PFSK-1 (cell line): ENCODE data around the gene SLC27A6.

Experiments used
- FOXP2 ChIP-seq: optimal IDR thresholded peaks from 2 replicates; pipeline ENCODE3; 2011; ENCODE audit warnings: borderline replicate concordance, control low read depth, inconsistent platforms; ENCODE audit not compliant: insufficient read depth; ENCODE audit errors: extremely low read length, extremely low read depth
- POLR2AphosphoS5 ChIP-seq: IDR thresholded peaks from 2 replicates; pipeline ENCODE4 v1.6.1; 2012; ENCODE audit warnings: low read depth, mild to moderate bottlenecking, control low read depth, low read length, moderate library complexity
- SIN3A ChIP-seq: IDR thresholded peaks from 2 replicates; pipeline ENCODE4 v1.6.1; 2012; ENCODE audit warnings: mild to moderate bottlenecking, low read length, moderate library complexity, borderline replicate concordance; ENCODE audit not compliant: insufficient read depth
- TAF1 ChIP-seq: IDR thresholded peaks from 2 replicates; pipeline ENCODE4 v1.6.1; 2012; ENCODE audit warnings: low read length, control low read depth, borderline replicate concordance; ENCODE audit not compliant: insufficient read depth
- TF ChIP-seq, protein P1 (sequence below), 2 experiments: IDR thresholded peaks; 2 replicates each; pipeline versions ENCODE4 v1.6.1 to v1.8.0; 2011 to 2012; ENCODE audit warnings: low read depth in 2 of 2, low read length in 2 of 2, control low read depth in 1 of 2, inconsistent platforms in 1 of 2, mild to moderate bottlenecking in 1 of 2, moderate library complexity in 1 of 2; ENCODE audit not compliant: insufficient read depth in 1 of 2

The SLC27A6 gene

DNA sequence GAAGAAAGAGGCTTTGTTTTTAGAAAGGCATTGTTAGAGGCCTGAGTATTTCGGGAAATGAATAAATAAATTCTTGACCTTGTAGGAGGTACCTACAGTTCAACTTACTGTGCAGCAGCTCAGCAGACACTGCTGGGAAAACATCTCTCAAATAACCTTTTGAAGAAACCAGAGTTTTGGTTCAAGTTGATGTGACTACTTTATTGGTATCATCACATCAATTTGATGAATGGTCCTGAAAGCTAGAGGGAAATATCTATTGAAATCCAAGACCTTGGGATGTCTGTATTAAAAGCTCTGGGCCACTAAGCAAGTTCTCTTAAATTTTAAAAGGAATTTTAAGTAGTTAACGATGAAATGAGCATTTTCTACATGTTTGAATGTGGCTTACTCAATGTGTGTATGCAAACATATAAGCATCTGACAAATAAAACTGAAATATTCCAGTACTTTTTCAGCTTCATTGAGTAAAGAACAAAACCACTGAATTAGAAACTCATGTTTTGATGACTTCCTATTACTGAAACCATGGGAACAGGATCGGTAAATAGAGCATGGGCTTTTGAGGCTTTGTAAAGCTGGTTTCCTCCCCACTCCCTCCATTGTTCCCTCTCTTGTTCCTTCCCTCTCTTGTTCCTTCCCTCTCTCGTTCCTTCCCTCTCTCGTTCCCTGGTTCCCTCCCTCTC, 36.7 kb downstream of the SLC27A6 start:
- TF ChIP-seq POLR2AphosphoS5 (no peak), FOXP2 (no peak), SIN3A (no peak), TAF1 (no peak)
- TF ChIP-seq, protein P1, sequence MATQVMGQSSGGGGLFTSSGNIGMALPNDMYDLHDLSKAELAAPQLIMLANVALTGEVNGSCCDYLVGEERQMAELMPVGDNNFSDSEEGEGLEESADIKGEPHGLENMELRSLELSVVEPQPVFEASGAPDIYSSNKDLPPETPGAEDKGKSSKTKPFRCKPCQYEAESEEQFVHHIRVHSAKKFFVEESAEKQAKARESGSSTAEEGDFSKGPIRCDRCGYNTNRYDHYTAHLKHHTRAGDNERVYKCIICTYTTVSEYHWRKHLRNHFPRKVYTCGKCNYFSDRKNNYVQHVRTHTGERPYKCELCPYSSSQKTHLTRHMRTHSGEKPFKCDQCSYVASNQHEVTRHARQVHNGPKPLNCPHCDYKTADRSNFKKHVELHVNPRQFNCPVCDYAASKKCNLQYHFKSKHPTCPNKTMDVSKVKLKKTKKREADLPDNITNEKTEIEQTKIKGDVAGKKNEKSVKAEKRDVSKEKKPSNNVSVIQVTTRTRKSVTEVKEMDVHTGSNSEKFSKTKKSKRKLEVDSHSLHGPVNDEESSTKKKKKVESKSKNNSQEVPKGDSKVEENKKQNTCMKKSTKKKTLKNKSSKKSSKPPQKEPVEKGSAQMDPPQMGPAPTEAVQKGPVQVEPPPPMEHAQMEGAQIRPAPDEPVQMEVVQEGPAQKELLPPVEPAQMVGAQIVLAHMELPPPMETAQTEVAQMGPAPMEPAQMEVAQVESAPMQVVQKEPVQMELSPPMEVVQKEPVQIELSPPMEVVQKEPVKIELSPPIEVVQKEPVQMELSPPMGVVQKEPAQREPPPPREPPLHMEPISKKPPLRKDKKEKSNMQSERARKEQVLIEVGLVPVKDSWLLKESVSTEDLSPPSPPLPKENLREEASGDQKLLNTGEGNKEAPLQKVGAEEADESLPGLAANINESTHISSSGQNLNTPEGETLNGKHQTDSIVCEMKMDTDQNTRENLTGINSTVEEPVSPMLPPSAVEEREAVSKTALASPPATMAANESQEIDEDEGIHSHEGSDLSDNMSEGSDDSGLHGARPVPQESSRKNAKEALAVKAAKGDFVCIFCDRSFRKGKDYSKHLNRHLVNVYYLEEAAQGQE (IDR thresholded peaks at IDR 0.05; ENCODE audit: insufficient read depth in 1 of 2, low read depth in 2 of 2, low read length in 2 of 2) = no peak

DNA sequence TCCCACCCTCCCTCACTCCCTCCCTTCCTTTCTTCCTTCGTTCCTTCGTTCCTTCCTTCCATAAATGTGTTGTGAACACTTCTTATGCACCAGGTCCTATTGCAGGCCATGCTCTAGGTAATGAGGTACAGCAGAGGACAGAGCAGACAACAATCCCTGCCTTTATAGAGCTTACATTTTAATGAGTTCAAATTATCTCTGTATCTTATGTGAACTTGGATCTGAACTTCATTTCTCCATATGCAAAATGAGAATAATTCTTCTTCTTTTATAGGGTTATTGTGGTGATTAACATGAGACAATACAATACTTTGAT, 37.2 kb downstream of the SLC27A6 start:
- TF ChIP-seq SIN3A = no peak
- TF ChIP-seq FOXP2 = no peak
- TF ChIP-seq, protein P1 (IDR thresholded peaks at IDR 0.05; ENCODE audit: insufficient read depth in 1 of 2, low read depth in 2 of 2, low read length in 2 of 2) = no peak
- TF ChIP-seq TAF1 = no peak
- no peak for TF ChIP-seq POLR2AphosphoS5

DNA sequence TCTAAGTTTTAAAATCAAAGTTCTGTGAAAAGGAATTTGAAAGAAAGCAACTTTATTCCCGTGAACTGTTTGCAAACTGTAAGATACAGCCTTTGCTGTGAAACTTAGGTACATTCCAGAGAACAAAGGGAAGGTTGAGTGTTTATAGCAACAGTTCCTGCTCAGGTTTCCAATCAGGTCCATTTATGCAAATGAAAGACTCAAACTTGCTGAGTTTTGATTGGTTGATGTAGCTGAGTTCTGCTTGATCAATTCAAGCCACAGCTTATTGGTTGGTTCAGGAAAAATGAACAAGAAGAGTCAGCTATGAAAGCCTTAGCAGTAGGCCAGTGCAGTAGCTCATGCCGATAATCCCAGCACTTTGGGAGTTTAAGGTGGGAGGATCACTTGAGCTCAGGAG, 37.9 kb downstream of the SLC27A6 start:
- TF ChIP-seq FOXP2 = no peak
- no peak for TF ChIP-seq TAF1
- no peak for TF ChIP-seq POLR2AphosphoS5
- no peak for TF ChIP-seq SIN3A
- TF ChIP-seq, protein P1 (IDR thresholded peaks at IDR 0.05; ENCODE audit: insufficient read depth in 1 of 2, low read depth in 2 of 2, low read length in 2 of 2) = no peak

DNA sequence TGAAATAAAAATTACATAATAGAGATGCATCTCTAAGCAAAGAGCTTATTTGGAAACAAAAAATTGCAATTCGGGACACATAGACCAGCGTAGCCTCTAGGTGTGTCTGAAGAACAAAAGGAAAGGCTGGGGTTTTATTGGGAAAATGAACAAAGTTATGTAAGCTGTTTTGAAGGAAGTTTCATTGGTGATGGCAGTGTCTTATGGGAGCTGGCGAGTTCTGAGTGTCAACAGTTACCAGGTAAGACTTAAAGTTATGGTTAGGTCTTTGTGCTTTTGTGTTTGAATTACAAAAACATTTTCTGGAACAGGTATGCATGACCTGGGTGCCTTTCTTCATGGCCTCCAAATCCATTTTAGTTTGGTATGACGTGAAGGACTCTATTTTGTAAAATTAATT, 48.9 kb downstream of the SLC27A6 start:
- TF ChIP-seq POLR2AphosphoS5 (no peak), FOXP2 (no peak), TAF1 (no peak), SIN3A (no peak)
- TF ChIP-seq, protein P1 (IDR thresholded peaks at IDR 0.05; ENCODE audit: insufficient read depth in 1 of 2, low read depth in 2 of 2, low read length in 2 of 2) = no peak

DNA sequence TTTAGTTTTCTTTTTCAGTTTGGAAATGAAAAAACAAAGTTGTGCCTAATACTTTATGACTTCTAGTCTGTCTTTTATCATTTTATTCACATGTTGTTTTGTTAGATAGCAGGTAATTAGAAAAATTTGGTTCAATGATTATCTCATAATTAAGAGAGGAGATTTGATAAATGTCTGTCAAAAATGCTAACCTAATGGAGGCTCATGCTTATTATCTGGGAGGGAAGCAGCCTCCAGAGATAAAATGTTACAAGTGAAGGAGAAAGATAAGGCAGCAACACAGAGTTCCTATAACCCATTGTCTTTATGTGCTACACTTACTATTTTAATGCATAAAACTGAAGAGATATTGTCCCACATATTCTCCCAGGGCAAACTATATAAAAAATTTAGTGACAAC, 53.5 kb downstream of the SLC27A6 start:
- TF ChIP-seq POLR2AphosphoS5 (no peak), SIN3A (no peak), FOXP2 (no peak), TAF1 (no peak)
- TF ChIP-seq, protein P1 (IDR thresholded peaks at IDR 0.05; ENCODE audit: insufficient read depth in 1 of 2, low read depth in 2 of 2, low read length in 2 of 2) = no peak
